Astrocyte (in vitro differentiated cells and primary cell): ENCODE results near the gene PTPRN2. TPM values are rescaled to one million over a fixed set of nuclear protein-coding genes. Genes with fewer than 3 reads are reported as not detected.

ENCODE experiments used
- DNase-seq: peaks from one replicate; pipeline ENCODE4 v3.0.0-alpha.2; 2010; ENCODE audit warnings: low read depth
- FAIRE-seq: peaks from 2 replicates; lab custom pipeline; 2011; peaks lifted over from hg19 to GRCh38; lab: Jason Lieb, UNC
- H2AFZ ChIP-seq: 2 replicates; pipeline ENCODE4 v1.6.0; 2012; ENCODE audit warnings: low read depth, low read length, inconsistent platforms
- H3K27ac ChIP-seq: 2 replicates; pipeline ENCODE4 v1.5.1; 2011; ENCODE audit warnings: low read depth, low read length, inconsistent platforms
- H3K27me3 ChIP-seq: 2 replicates; pipeline ENCODE4 v1.6.0; 2011; ENCODE audit warnings: low read length, inconsistent platforms; ENCODE audit not compliant: insufficient read depth
- H3K36me3 ChIP-seq: 2 replicates; pipeline ENCODE4 v1.5.1; 2011; ENCODE audit warnings: low read length, inconsistent platforms; ENCODE audit not compliant: insufficient read depth
- H3K4me1 ChIP-seq: 2 replicates; pipeline ENCODE4 v1.5.1; 2011; ENCODE audit warnings: low read length, inconsistent platforms; ENCODE audit not compliant: insufficient read depth
- H3K4me2 ChIP-seq: 2 replicates; pipeline ENCODE4 v1.6.0; 2012; ENCODE audit warnings: low read length, inconsistent platforms
- H3K4me3 ChIP-seq: 2 replicates; pipeline ENCODE4 v1.5.1; 2011; ENCODE audit warnings: low read depth, mild to moderate bottlenecking, low read length, inconsistent platforms; ENCODE audit not compliant: insufficient read depth
- H3K79me2 ChIP-seq: 2 replicates; pipeline ENCODE4 v1.6.0; 2012; ENCODE audit warnings: mild to moderate bottlenecking, low read length, inconsistent platforms; ENCODE audit not compliant: insufficient read depth
- H3K9ac ChIP-seq: 2 replicates; pipeline ENCODE4 v1.6.0; 2012; ENCODE audit warnings: mild to moderate bottlenecking, low read length, inconsistent platforms
- H3K9me3 ChIP-seq: 2 replicates; pipeline ENCODE4 v1.5.1; 2012; ENCODE audit warnings: low read depth, mild to moderate bottlenecking, low read length, inconsistent platforms; ENCODE audit not compliant: insufficient read depth
- H4K20me1 ChIP-seq: 2 replicates; pipeline ENCODE4 v1.6.0; 2012; ENCODE audit warnings: low read length, inconsistent platforms; ENCODE audit not compliant: insufficient read depth
- H3K27ac Mint-ChIP-seq: one replicate; pipeline ENCODE4 v1.8.0; 2021; ENCODE audit warnings: mild to moderate bottlenecking, mixed read lengths; ENCODE audit not compliant: unreplicated experiment
- H3K27me3 Mint-ChIP-seq: one replicate; pipeline ENCODE4 v1.8.0; 2021; ENCODE audit warnings: low read depth, mixed read lengths; ENCODE audit not compliant: unreplicated experiment
- H3K36me3 Mint-ChIP-seq: one replicate; pipeline ENCODE4 v1.8.0; 2021; ENCODE audit warnings: low read depth, mixed read lengths; ENCODE audit not compliant: unreplicated experiment
- H3K4me1 Mint-ChIP-seq: one replicate; pipeline ENCODE4 v1.8.0; 2021; ENCODE audit warnings: low read depth, mixed read lengths; ENCODE audit not compliant: unreplicated experiment
- H3K4me3 Mint-ChIP-seq: one replicate; pipeline ENCODE4 v1.8.0; 2021; ENCODE audit warnings: mild to moderate bottlenecking, moderate library complexity, mixed read lengths; ENCODE audit not compliant: unreplicated experiment
- H3K9me3 Mint-ChIP-seq: one replicate; pipeline ENCODE4 v1.8.0; 2021; ENCODE audit warnings: mild to moderate bottlenecking, mixed read lengths; ENCODE audit not compliant: unreplicated experiment
- CTCF ChIP-seq: IDR thresholded peaks from 2 replicates; pipeline ENCODE4 v1.5.1; 2011; ENCODE audit warnings: low read depth, mild to moderate bottlenecking, inconsistent platforms, low read length, moderate library complexity; ENCODE audit not compliant: insufficient read depth
- EZH2 ChIP-seq: IDR thresholded peaks from 2 replicates; pipeline ENCODE4 v1.6.1; 2012; ENCODE audit warnings: mild to moderate bottlenecking, low read length, inconsistent platforms; ENCODE audit not compliant: insufficient read depth
- total RNA-seq: library from RNA; stranded (reverse); gene quantifications from 2 replicates; pipeline ENCODE4 v1.2.1, GENCODE V29; 2021

Gene PTPRN2
- total RNA-seq, 1 donor from 2014 or later: 0.09 TPM

- peaks cover 39% of the 10 kb centered on the region for H3K9me3 Mint-ChIP-seq
- no peak overlapping the region for H3K27ac Mint-ChIP-seq
- H2AFZ ChIP-seq: no peak overlapping the region
- H3K9ac ChIP-seq: no peak overlapping the region
- H3K27me3 Mint-ChIP-seq: no peaks in the 10 kb centered on the region
- no peaks in the 10 kb centered on the region for H3K27me3 ChIP-seq
- no peak overlapping the region for H3K4me3 ChIP-seq
- H3K4me2 ChIP-seq: no peak overlapping the region
- no peaks in the 10 kb centered on the region for H4K20me1 ChIP-seq
- H3K36me3 ChIP-seq: no peaks in the 10 kb centered on the region
- no peak for FAIRE-seq
- no peak for DNase-seq
- H3K9me3 ChIP-seq: no peaks in the 10 kb centered on the region
- H3K79me2 ChIP-seq: no peaks in the 10 kb centered on the region
- H3K4me1 ChIP-seq: no peaks in the 10 kb centered on the region
- no peak overlapping the region for H3K4me3 Mint-ChIP-seq
- TF ChIP-seq CTCF (no peak), EZH2 (no peak)
- H3K4me1 Mint-ChIP-seq: no peaks in the 10 kb centered on the region
- H3K36me3 Mint-ChIP-seq: no peaks in the 10 kb centered on the region
- H3K27ac ChIP-seq: no peak overlapping the region
These were observed 973.1 kb downstream of the PTPRN2 start for GRCh38 chr7:157614457-157615020.

GRCh38 chr7:157613575-157614322 is 973.9 kb downstream of the PTPRN2 start:
- no peaks in the 10 kb centered on the region for H3K79me2 ChIP-seq
- Mint-ChIP-seq H3K27ac (no peak overlapping the region), H3K4me3 (no peak overlapping the region), H3K27me3 (no peaks in the 10 kb centered on the region), H3K9me3 (peaks cover 41% of the 10 kb centered on the region), H3K36me3 (no peaks in the 10 kb centered on the region), H3K4me1 (no peaks in the 10 kb centered on the region)
- no peaks in the 10 kb centered on the region for H3K9me3 ChIP-seq
- H3K27ac ChIP-seq: no peak overlapping the region
- H3K4me3 ChIP-seq: peak overlapping the region; percentile 10
- peak overlapping the region; percentile 47 for H2AFZ ChIP-seq
- H3K27me3 ChIP-seq: no peaks in the 10 kb centered on the region
- no peaks in the 10 kb centered on the region for H3K4me1 ChIP-seq
- no peak overlapping the region for H3K9ac ChIP-seq
- no peak for FAIRE-seq
- H3K4me2 ChIP-seq: peak overlapping the region; percentile 73
- no peak for DNase-seq
- no peaks in the 10 kb centered on the region for H4K20me1 ChIP-seq
- no peak for TF ChIP-seq EZH2
- no peak for TF ChIP-seq CTCF
- H3K36me3 ChIP-seq: no peaks in the 10 kb centered on the region
